ENCODE data around the gene ZFR.

GRCh38 chr5:32378966-32379365 lies 65.6 kb downstream of the ZFR start:
- TF ChIP-seq, protein P1, sequence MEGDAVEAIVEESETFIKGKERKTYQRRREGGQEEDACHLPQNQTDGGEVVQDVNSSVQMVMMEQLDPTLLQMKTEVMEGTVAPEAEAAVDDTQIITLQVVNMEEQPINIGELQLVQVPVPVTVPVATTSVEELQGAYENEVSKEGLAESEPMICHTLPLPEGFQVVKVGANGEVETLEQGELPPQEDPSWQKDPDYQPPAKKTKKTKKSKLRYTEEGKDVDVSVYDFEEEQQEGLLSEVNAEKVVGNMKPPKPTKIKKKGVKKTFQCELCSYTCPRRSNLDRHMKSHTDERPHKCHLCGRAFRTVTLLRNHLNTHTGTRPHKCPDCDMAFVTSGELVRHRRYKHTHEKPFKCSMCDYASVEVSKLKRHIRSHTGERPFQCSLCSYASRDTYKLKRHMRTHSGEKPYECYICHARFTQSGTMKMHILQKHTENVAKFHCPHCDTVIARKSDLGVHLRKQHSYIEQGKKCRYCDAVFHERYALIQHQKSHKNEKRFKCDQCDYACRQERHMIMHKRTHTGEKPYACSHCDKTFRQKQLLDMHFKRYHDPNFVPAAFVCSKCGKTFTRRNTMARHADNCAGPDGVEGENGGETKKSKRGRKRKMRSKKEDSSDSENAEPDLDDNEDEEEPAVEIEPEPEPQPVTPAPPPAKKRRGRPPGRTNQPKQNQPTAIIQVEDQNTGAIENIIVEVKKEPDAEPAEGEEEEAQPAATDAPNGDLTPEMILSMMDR (IDR thresholded peaks at IDR 0.05): no peak
- TF ChIP-seq YY1 (IDR thresholded peaks at IDR 0.05; ENCODE audit: low read depth): no peak
- no peak for TF ChIP-seq POLR2AphosphoS5 (IDR thresholded peaks at IDR 0.05; ENCODE audit: low read depth, low read length)
- no peak for TF ChIP-seq EP300 (IDR thresholded peaks at IDR 0.05; ENCODE audit: borderline replicate concordance in 1 of 2, low read depth in 1 of 2, low read length in 1 of 2)
- TF ChIP-seq GABPA (IDR thresholded peaks at IDR 0.05; ENCODE audit: low read depth): no peak
- TF ChIP-seq, protein P2, sequence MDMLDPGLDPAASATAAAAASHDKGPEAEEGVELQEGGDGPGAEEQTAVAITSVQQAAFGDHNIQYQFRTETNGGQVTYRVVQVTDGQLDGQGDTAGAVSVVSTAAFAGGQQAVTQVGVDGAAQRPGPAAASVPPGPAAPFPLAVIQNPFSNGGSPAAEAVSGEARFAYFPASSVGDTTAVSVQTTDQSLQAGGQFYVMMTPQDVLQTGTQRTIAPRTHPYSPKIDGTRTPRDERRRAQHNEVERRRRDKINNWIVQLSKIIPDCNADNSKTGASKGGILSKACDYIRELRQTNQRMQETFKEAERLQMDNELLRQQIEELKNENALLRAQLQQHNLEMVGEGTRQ (IDR thresholded peaks at IDR 0.05; ENCODE audit: borderline replicate concordance, low read depth, low read length): no peak
- no peak for TF ChIP-seq MXI1 (IDR thresholded peaks at IDR 0.05; ENCODE audit: low read depth, low read length)
- no peak for TF ChIP-seq NFIC (IDR thresholded peaks at IDR 0.05; ENCODE audit: borderline replicate concordance)
- no peak for TF ChIP-seq RAD21 (IDR thresholded peaks at IDR 0.05; ENCODE audit: low read length)
- TF ChIP-seq RFX5 (IDR thresholded peaks at IDR 0.05; ENCODE audit: low read length): no peak
